ENCODE measurements around the gene IRAK4. TPM values are rescaled to one million over a fixed set of nuclear protein-coding genes. Genes with fewer than 3 reads are reported as not detected.

Gene IRAK4
- total RNA-seq, 1 donor from 2014 or later = 12.1 TPM

- Mint-ChIP-seq H3K27me3 (ENCODE audit: unreplicated experiment) (peaks cover 1% of the 10 kb centered on the region), H3K4me3 (ENCODE audit: unreplicated experiment) (no peak overlapping the region), H3K9me3 (ENCODE audit: unreplicated experiment) (no peaks in the 10 kb centered on the region), H3K36me3 (ENCODE audit: unreplicated experiment) (no peaks in the 10 kb centered on the region), H3K27ac (ENCODE audit: unreplicated experiment) (peak overlapping the region; percentile 59), H3K4me1 (ENCODE audit: low read depth, unreplicated experiment) (no peaks in the 10 kb centered on the region)
- DNase-seq = no peak
- TF ChIP-seq CTCF (IDR thresholded peaks at IDR 0.05; ENCODE audit: partially characterized antibody, unreplicated experiment) = no peak
Measured at GRCh38 chr12:43789941-43790340, 31.2 kb downstream of the IRAK4 start.

DNA sequence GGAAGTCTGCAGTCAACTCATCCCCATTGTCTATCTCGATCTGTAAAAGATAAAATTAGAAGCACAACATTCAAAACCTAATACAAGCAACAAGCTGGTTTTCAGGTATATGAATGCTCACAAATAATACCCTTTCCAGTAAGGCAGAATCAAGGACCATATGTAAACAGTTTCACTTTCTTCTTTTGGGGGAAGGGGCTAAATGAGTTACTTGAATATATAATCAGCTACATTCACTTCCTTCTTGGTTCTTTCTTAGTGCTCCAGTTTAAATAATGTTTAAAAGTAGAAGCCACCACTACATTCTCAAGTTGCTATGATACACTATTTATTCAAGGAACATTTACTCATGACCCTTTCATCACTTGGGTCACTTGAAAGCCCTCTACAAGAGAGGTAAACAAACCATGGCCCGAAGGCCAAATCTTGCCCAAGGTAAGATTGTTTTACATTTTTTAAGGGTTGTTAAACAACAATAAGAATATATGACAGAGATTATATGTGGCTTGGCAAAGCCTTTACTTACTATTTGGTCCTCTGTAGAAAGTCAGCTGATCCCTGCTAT lies 37.0 kb downstream of the IRAK4 start:
- Mint-ChIP-seq H3K36me3 (ENCODE audit: unreplicated experiment) (no peaks in the 10 kb centered on the region), H3K27me3 (ENCODE audit: unreplicated experiment) (peaks cover 1% of the 10 kb centered on the region), H3K27ac (ENCODE audit: unreplicated experiment) (no peak overlapping the region), H3K9me3 (ENCODE audit: unreplicated experiment) (no peaks in the 10 kb centered on the region), H3K4me3 (ENCODE audit: unreplicated experiment) (no peak overlapping the region), H3K4me1 (ENCODE audit: low read depth, unreplicated experiment) (no peaks in the 10 kb centered on the region)
- DNase-seq = no peak
- TF ChIP-seq CTCF (IDR thresholded peaks at IDR 0.05; ENCODE audit: partially characterized antibody, unreplicated experiment) = no peak

DNA sequence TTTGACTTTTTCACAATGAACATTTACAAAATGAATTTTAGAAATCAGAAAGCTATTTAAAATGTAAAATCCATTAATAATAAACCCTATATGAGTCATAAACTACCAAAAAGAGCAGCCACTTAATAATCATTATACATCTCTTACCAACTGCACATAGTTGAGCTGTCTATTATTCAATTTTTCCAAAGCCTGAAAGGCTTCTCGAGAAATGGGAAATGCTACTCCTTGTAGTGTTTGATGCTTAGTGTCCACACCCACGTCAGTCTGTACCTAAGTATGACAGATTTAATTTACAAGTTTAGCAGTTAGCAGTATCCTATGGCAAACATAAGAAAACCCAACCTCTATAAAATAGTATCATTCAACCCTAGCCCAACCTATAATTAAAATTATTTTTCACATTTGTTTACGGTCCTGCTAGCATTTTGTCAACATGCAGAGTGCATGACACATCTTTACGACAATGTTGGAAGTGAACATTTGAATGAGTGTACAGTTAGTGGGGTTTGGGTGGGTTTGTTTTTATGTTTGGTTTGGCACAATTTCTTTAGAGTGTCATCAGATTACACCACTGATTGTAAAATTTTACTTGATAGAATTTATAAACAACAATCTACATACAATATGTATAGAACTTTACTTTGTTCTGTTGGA lies 38.9 kb downstream of the IRAK4 start:
- Mint-ChIP-seq H3K4me3 (ENCODE audit: unreplicated experiment) (no peak overlapping the region), H3K27ac (ENCODE audit: unreplicated experiment) (no peak overlapping the region), H3K36me3 (ENCODE audit: unreplicated experiment) (no peaks in the 10 kb centered on the region), H3K4me1 (ENCODE audit: low read depth, unreplicated experiment) (no peaks in the 10 kb centered on the region), H3K27me3 (ENCODE audit: unreplicated experiment) (peaks cover 1% of the 10 kb centered on the region), H3K9me3 (ENCODE audit: unreplicated experiment) (no peaks in the 10 kb centered on the region)
- TF ChIP-seq CTCF (IDR thresholded peaks at IDR 0.05; ENCODE audit: partially characterized antibody, unreplicated experiment) = no peak
- DNase-seq = no peak

GRCh38 chr12:43805149-43805859 lies 46.6 kb downstream of the IRAK4 start:
- no peak for DNase-seq
- peaks cover 6% of the 10 kb centered on the region for H3K4me1 Mint-ChIP-seq (ENCODE audit: low read depth, unreplicated experiment)
- peak overlapping the region; percentile 82 for H3K27ac Mint-ChIP-seq (ENCODE audit: unreplicated experiment)

More at GRCh38 chr12:43805149-43805859, 46.6 kb downstream of the IRAK4 start:
- H3K27me3 Mint-ChIP-seq (ENCODE audit: unreplicated experiment) = peaks cover 11% of the 10 kb centered on the region
- H3K9me3 Mint-ChIP-seq (ENCODE audit: unreplicated experiment) = peaks cover 2% of the 10 kb centered on the region
- peak overlapping the region; percentile 98 for H3K4me3 Mint-ChIP-seq (ENCODE audit: unreplicated experiment)
- no peak for TF ChIP-seq CTCF (IDR thresholded peaks at IDR 0.05; ENCODE audit: partially characterized antibody, unreplicated experiment)
- no peaks in the 10 kb centered on the region for H3K36me3 Mint-ChIP-seq (ENCODE audit: unreplicated experiment)
